Motor neuron (in vitro differentiated cells): ENCODE measurements around the gene SLF2. TPM values are rescaled to one million over a fixed set of nuclear protein-coding genes. Genes with fewer than 3 reads are reported as not detected.

Experiments
- ATAC-seq, 8 experiments: fragments of 200-7000 bp; cut with Tn5 transposase; replicated peaks in 6 of 8; 2 replicates each; pipeline ENCODE4 v1.8.0; 2021; ENCODE audit warnings: mild to moderate bottlenecking in 8 of 8, moderate library complexity in 8 of 8
- H3K27ac ChIP-seq, 2 donors: fragments of 250-450 bp; sonication (Bioruptor Pico); 2 replicates each; pipeline ENCODE4 v1.9.0; 2021; ENCODE audit warnings: antibody characterized with exemption in 2 of 2, mild to moderate bottlenecking in 2 of 2, moderate library complexity in 1 of 2
- H3K4me1 ChIP-seq, 2 donors: fragments of 250-450 bp; sonication (Bioruptor Pico); replicated peaks in 1 of 2; 2 replicates each; pipeline ENCODE4 v1.6.1; 2021; ENCODE audit warnings: antibody characterized with exemption in 2 of 2, mild to moderate bottlenecking in 2 of 2, moderate library complexity in 1 of 2
- H3K4me3 ChIP-seq, 5 donors: fragments of 250-450 bp; sonication (Bioruptor Pico); 2 replicates each; pipeline ENCODE4 v1.9.0; 2021; ENCODE audit warnings: antibody characterized with exemption in 5 of 5, mild to moderate bottlenecking in 5 of 5, moderate library complexity in 4 of 5
- WGBS, 10 experiments: fragments of 450-650 bp; shearing (Covaris generic); methylation state at CpG; one replicate each; pipeline ENCODE4 v1.0.0; 2022; 5-methylcytosine and 5-hydroxymethylcytosine counted together
- in situ Hi-C, 9 experiments: fragments of 400-800 bp; cut with MboI; loops; one replicate each; pipeline ENCODE4 v1.15.0; 2021; ENCODE audit warnings: low sequenced_read_pairs in 9 of 9, low pct_unique_long_range_greater_than_20kb in 2 of 9; ENCODE audit not compliant: unreplicated experiment in 9 of 9
- total RNA-seq, 8 experiments: library from RNA; unstranded; fragments of 300-600 nt; gene quantifications; 2 replicates each; pipeline versions ENCODE4 v1.2.3 to v1.2.4, GENCODE V29; 2022

The SLF2 gene
- total RNA-seq, 8 experiments from 2014 or later = 18.9 to 42.7 (median 31.5) TPM

DNA sequence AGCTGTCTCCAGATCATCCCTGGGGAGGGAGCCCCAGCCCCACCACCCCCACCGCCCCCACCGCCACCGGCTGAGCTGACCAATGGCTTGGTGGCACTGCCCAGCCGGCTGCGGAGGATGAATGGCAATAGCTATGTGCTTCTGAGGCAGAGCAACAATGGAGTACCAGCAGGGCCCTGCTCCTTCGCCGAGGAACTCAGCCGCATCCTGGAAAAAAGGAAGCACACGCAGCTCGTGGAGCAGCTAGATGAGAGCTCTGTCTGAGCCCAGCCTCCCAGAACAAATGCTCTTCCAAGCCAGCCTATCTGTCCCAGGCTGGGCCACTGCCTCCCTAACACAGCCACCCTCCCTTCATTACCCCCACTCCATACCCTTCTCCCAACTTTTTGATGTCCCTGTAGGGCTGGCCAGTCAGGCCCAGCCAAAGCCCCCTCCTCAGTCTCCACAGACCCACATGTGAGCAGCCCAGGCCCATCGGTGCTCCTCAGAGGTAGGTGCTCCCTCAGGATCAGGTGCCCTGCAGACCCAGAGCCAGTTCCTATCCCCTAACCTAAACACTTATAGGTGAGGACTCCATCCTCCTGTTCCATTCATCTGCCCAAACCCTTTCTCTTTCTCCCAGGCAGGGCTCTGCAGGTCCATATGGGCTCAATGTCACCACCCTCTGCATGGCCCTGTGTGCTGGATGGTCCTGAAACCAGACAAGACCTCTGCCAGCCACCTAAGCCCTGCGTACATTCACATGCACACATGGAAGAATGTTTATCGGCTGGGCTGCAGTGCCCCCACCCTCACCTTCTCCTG lies 71.3 kb downstream of the SLF2 start:
- 40 to 100% (median 93%) methylated on average over 1 to 5 of the region's 13 CpGs; no CpG with 5 or more reads in 5 of the 10 experiments for WGBS, 10 experiments
- Histone ChIP-seq H3K27ac (no peak overlapping the region), H3K4me3 (no peak overlapping the region), H3K4me1 (peaks cover 11 to 13% of the 10 kb centered on the region in 2 donors)
- ATAC-seq = no peak
- in situ Hi-C loops = no loop called here

DNA sequence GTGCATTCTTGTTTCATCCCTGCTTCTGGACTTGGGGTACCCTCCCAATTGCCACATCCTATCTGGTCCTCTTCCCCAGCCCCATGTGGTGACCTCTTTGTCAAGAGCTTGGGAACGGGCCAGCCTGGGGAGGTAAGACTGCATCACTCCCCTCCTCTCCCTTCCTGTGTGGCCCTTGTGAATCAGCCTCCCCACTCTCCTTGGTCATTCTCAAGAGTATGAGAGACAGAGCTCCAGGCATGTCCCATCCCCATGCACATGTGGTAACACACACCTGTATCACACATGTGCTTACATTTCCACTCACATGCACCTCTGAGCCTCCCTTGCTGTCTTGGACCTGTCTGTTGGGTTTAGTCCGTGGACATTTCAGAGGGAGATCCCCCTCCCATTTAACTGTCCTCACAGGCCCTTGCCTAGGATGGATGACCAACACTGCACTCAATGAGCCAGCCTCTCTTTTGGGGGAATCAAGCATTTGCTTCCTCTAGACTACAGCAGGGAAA lies 72.0 kb downstream of the SLF2 start:
- H3K4me3 ChIP-seq = no peak overlapping the region
- no peak for ATAC-seq
- in situ Hi-C loops = no loop called here
- WGBS, 10 experiments = 33 to 93% (median 62%) methylated on average over 1 to 2 of the region's 2 CpGs; no CpG with 5 or more reads in 6 of the 10 experiments
- no peak overlapping the region for H3K27ac ChIP-seq
- H3K4me1 ChIP-seq = peaks cover 11 to 13% of the 10 kb centered on the region in 2 donors

DNA sequence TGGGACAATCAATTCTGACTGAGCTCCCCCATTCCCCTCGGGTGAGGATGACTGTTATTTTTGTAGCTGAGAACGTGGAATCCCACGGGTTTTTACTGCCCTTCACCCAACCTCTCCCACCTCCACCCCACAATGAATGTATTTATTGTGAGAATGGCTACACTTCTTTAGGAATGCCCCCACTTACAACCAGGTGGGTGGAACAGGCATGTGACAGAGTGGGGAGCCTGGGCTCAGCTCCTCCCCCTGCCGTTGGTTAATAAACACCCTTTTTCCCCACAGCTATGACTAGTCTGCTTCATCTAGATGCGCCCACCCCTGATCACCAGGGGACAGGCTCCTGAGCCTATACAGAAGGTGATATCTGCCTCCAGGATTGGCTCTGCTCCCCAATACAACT lies 72.6 kb downstream of the SLF2 start:
- no peak for ATAC-seq
- H3K4me3 ChIP-seq = no peak overlapping the region
- no peak overlapping the region for H3K27ac ChIP-seq
- in situ Hi-C loops = no loop called here
- WGBS, 10 experiments = 67 to 100% (median 92%) methylated on average over 1 to 2 of the region's 5 CpGs; no CpG with 5 or more reads in 6 of the 10 experiments
- H3K4me1 ChIP-seq = peaks cover 11 to 13% of the 10 kb centered on the region in 2 donors

DNA sequence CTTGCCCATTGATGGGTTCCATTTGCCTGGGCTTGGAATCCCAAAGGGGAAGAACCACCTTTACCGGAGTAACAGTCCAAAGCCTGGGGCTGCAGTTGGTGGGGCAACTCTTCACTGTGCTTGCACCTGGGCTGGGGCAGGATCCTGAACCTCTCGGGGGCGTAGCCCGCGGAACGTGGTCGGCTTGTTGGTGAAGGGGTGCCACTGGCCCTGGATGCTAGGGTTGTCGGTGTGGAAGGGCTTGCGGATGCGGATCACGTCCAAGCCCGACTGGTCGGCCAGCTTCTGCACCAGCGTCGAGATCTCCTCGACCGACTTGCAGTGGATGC lies 73.8 kb downstream of the SLF2 start:
- ATAC-seq = no peak
- peak overlapping the region; percentile 73 to 99 (median 87) for H3K4me3 ChIP-seq
- H3K27ac ChIP-seq = peak overlapping the region; percentile 95 to 96
- 23 to 50% (median 30%) methylated on average over 2 to 7 of the region's 17 CpGs; no CpG with 5 or more reads in 5 of the 10 experiments for WGBS, 10 experiments
- peaks cover 11 to 13% of the 10 kb centered on the region in 2 donors for H3K4me1 ChIP-seq
- in situ Hi-C loops = no loop called here

DNA sequence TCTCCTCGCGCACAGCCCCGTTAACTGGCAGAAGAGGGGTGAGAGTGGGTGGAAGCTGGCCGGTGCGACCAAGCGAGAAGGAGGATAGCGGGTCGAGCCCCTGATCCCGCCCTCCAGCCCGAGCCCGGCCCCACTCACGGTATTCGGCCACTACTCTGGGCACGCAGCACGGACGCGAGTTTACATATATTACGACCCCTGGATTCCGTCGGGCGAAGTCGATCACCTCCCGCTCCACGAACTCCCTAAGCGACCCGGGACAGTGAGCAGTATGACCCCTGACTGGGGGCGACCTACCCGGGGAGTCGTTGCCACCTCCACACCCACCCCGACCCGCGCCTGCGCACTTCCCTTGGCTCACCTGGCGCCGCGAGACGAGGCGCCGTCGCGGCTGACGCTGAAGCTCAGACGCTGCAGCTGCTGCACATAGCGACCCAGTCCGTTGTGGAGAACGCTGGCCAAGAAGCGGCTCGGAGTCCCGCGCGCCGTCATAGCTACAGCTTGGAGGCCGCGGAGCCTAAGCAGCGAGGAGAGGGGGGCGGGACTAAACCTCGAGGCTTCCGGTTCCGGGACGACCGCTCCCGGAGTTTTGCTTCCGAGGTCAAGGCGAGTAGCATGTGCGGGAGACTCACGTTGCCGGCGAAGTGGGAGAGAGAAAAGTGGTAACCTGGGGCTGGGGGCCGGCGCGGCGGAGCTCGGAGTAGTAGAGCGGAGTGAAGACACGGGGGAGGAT lies 74.4 kb downstream of the SLF2 start, which contains the start of the genes MRPL43 and TWNK:
MRPL43 (minus strand) TSS at position 546 of the 733 bp plus-strand sequence; CDS start at position 492, 54 bp downstream.
TWNK (plus strand) TSS at position 592 of the 733 bp plus-strand sequence. CDS start 668 bp downstream, outside the sequence.
- peaks cover 11 to 13% of the 10 kb centered on the region in 2 donors for H3K4me1 ChIP-seq
- H3K27ac ChIP-seq = peak within 1 kb of the TSS; percentile 95 to 96
- in situ Hi-C loops = no loop called here
- ATAC-seq = peak; percentile 91 to 98 (median 95)
- H3K4me3 ChIP-seq = peak within 1 kb of the TSS; percentile 73 to 99 (median 87)
- 0 to 2% (median 0%) methylated on average over 1 to 34 of the region's 75 CpGs; no CpG with 5 or more reads in 3 of the 10 experiments for WGBS, 10 experiments

DNA sequence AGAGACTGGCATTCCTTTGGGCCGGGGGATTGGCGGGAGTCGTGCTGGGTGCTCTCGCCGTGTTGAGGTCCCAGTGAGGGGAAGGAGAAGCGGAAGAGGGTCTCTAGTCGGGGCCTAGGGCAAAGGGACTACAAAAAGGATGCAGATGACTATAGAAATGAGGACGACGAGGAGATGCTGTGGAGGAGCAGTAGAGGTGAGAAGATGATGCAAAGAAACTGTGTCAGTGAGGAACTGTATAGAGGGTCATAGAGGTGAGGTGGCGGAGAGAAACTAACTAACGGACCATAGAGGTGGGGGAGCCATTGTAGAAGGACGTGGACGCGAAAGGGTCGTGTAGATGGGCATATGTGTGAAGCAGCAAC lies 74.9 kb downstream of the SLF2 start:
- peak overlapping the region; percentile 95 to 96 for H3K27ac ChIP-seq
- in situ Hi-C loops = no loop called here
- peak in 4 of 8 experiments; percentile 14 to 56 (median 34) for ATAC-seq
- H3K4me1 ChIP-seq = peaks cover 11 to 13% of the 10 kb centered on the region in 2 donors
- WGBS, 10 experiments = 0 to 20% (median 2%) methylated on average over 1 to 11 of the region's 15 CpGs; no CpG with 5 or more reads in 2 of the 10 experiments
- H3K4me3 ChIP-seq = peak overlapping the region; percentile 73 to 99 (median 87)

DNA sequence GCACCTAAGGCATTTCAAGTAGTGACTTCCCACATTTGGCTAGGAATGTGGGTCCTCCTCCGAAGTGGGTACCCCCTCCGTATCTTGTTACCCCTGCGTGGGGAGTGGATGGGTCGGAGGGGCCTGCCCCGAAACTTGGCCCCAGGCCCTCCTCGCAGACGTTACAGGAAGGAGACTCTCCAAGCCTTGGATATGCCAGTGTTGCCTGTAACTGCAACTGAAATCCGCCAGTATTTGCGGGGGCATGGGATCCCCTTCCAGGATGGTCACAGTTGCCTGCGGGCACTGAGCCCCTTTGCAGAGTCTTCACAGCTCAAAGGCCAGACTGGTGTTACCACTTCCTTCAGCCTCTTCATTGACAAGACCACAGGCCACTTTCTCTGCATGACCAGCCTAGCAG lies 75.4 kb downstream of the SLF2 start:
- ATAC-seq = no peak
- in situ Hi-C loops = no loop called here
- Histone ChIP-seq H3K27ac (no peak overlapping the region), H3K4me1 (peaks cover 11 to 13% of the 10 kb centered on the region in 2 donors), H3K4me3 (peak overlapping the region; percentile 73 to 99 (median 87))
- WGBS, 10 experiments = 39 to 74% (median 62%) methylated on average over 2 to 7 of the region's 10 CpGs; no CpG with 5 or more reads in 5 of the 10 experiments

DNA sequence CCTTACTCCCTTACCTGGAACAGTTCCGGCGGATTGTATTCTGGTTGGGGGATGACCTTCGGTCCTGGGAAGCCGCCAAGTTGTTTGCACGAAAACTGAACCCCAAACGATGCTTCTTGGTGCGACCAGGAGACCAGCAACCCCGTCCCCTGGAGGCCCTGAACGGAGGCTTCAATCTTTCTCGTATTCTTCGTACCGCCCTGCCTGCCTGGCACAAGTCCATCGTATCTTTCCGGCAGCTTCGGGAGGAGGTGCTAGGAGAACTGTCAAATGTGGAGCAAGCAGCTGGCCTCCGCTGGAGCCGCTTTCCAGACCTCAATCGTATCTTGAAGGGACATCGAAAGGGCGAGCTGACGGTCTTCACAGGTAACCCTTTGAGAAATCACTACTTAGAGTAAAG lies 76.3 kb downstream of the SLF2 start:
- Histone ChIP-seq H3K4me3 (no peak overlapping the region), H3K27ac (no peak overlapping the region), H3K4me1 (peaks cover 11 to 13% of the 10 kb centered on the region in 2 donors)
- WGBS, 10 experiments = 70 to 100% (median 92%) methylated on average over 2 to 19 of the region's 21 CpGs; no CpG with 5 or more reads in 2 of the 10 experiments
- ATAC-seq = no peak
- in situ Hi-C loops = no loop called here

DNA sequence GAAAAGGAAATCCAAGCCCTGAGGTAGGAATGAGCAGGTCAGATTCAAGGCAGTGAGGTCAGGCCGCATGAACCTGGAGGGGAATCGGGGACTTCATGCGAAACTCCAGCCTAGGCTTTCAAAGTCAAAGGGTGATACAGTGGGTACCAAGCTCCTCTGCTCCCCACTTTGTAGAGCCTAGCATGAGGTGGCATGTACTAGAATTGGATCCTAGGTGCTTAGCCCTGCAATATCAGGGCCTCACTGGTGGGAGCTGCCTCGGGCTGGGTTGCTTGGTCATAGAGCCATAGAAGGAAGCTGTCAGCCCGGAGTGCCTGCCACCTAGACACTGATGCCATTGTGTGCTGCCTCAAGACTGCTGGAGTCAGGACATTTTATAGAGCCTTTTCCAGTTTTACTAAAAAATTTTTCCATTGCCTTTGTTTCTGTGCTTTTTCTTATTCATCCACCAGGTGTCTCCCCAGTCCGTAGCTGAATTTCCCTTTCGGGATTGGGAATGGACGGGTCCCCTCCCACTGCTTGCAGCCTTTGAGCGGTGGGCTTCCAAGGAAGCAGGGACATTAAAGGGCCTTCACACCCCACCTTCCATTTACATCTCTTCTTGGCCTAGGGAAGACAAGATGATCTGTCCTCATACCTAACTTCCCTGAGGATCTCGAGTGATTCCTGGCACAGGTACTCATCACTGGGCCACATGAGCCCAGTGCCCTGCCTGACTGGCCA lies 81.4 kb downstream of the SLF2 start:
- Histone ChIP-seq H3K4me1 (peaks cover 6 to 16% of the 10 kb centered on the region in 2 donors), H3K4me3 (no peak overlapping the region), H3K27ac (no peak overlapping the region)
- in situ Hi-C loops = no loop called here
- WGBS, 10 experiments = 33 to 100% (median 65%) methylated on average over 1 to 7 of the region's 10 CpGs; no CpG with 5 or more reads in 2 of the 10 experiments
- no peak for ATAC-seq

DNA sequence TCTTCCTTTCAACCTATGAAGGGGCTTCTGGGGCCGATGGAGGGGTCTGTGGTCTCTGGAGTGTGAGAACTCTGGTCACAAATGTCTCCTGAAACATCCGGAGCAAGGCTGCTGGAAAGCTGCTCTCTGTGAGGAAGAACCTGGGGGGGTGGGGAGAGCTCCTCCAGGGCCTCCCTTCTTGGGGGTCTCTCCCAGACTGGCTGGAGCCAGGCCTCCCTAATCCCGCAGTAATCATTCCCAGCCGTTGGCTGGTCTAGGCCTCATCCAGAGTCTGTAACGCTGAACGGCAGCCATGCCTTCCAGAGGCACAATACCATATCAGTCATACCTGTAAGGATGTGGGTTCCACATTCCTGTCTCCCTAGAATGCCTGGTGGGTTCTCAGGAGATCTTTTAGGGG lies 82.4 kb downstream of the SLF2 start:
- Histone ChIP-seq H3K27ac (no peak overlapping the region), H3K4me3 (no peak overlapping the region), H3K4me1 (peaks cover 6 to 16% of the 10 kb centered on the region in 2 donors)
- in situ Hi-C loops = no loop called here
- no peak for ATAC-seq
- 10 to 93% (median 83%) methylated on average over 1 to 2 of the region's 6 CpGs; no CpG with 5 or more reads in 5 of the 10 experiments for WGBS, 10 experiments

DNA sequence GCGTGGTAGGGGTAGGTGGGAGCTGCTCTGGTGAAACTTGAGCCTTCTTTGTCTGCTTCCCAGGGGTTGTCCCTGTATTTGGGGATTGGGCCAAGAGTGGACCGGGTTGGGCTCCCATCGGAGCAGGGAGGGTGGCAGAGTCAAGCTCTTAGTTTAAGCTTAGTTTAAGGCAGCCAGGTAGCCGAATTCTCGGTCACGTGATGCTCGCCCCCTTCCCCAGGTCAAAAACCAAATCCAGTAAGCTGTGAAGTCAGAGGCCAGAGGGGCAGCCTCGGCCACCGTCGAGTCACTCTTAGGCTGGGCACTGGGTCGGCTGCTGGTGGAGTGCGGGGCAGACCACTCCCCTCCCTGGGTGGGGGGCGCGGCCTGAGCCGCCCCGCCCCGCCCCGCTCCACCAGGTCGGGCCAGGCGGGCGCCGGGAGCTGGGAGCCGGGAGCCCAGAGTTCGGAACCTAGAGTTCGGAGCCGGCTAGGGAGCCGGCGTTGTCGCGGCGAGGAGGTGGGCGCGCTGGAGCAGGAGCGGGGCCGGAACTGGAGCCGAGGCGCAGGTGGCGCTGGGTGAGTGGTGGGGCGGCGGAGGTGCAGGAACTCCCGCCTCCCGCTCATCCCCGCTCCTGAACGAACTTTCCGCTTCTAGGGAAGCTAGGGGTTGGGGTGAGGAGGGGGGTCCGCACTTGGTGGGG lies 84.1 kb downstream of the SLF2 start:
- H3K4me3 ChIP-seq = peak overlapping the region; percentile 57 to 81 (median 71)
- in situ Hi-C loops = no loop called here
- H3K4me1 ChIP-seq = peaks cover 17 to 28% of the 10 kb centered on the region in 2 donors
- WGBS, 10 experiments = 0 to 63% (median 0%) methylated on average over 2 to 7 of the region's 46 CpGs; no CpG with 5 or more reads in 7 of the 10 experiments
- ATAC-seq = peak in 1 of 8 experiments; percentile 4
- H3K27ac ChIP-seq = peak overlapping the region; percentile 96 to 99
